Heart right ventricle (tissue), 16 donors: ENCODE results near the gene AFG1L. TPM values are rescaled to one million over a fixed set of nuclear protein-coding genes. Genes with fewer than 3 reads are reported as not detected.

Source experiments
- ATAC-seq, 8 donors: fragments of 200-7000 bp; cut with Tn5 transposase; one replicate each; pipeline ENCODE4 v1.9.1; 2020; ENCODE audit warnings: mild to moderate bottlenecking in 8 of 8, moderate library complexity in 8 of 8, moderate number of reproducible peaks in 1 of 8
- DNase-seq, 2 donors: peaks; one replicate each; pipeline ENCODE4 v3.0.0-alpha.2; 2020
- H3K27ac ChIP-seq, 10 donors: fragments of 200-600 bp; sonication (generic) in 2 of 10; one replicate each; pipeline versions ENCODE4 v1.5.0 to v1.8.0; 2020 to 2022; ENCODE audit warnings: mild to moderate bottlenecking in 3 of 10
- H3K27me3 ChIP-seq, 7 donors: fragments of 200-600 bp; one replicate each; pipeline ENCODE4 v1.8.0; 2021 to 2022; ENCODE audit warnings: mild to moderate bottlenecking in 2 of 7
- H3K36me3 ChIP-seq, 9 donors: fragments of 200-600 bp; sonication (generic) in 1 of 9; one replicate each; pipeline versions ENCODE4 v1.5.0 to v1.8.0; 2020 to 2022; ENCODE audit warnings: mild to moderate bottlenecking in 2 of 9
- H3K4me1 ChIP-seq, 9 donors: fragments of 200-600 bp; sonication (generic) in 1 of 9; one replicate each; pipeline versions ENCODE4 v1.5.0 to v1.8.0; 2020 to 2022; ENCODE audit warnings: mild to moderate bottlenecking in 4 of 9
- H3K4me3 ChIP-seq, 10 donors: fragments of 200-600 bp; sonication (generic) in 2 of 10; one replicate each; pipeline versions ENCODE4 v1.5.0 to v1.8.0; 2020 to 2022; ENCODE audit warnings: mild to moderate bottlenecking in 7 of 10, moderate library complexity in 2 of 10
- H3K9me3 ChIP-seq, 11 donors: fragments of 200-600 bp in 10 of 11; sonication (generic) in 2 of 11; one replicate each; pipeline versions ENCODE4 v1.5.0 to v1.8.0; 2013 to 2022; ENCODE audit warnings: mild to moderate bottlenecking in 2 of 11, control low read depth in 1 of 11, moderate library complexity in 1 of 11
- CTCF ChIP-seq, 9 donors: fragments of 200-600 bp; sonication (generic) in 2 of 9; IDR thresholded peaks; one replicate each; pipeline versions ENCODE4 v1.5.0 to v1.8.0; 2021 to 2022; ENCODE audit warnings: antibody characterized with exemption in 9 of 9, mild to moderate bottlenecking in 5 of 9, moderate library complexity in 1 of 9
- WGBS, 2 donors: extraction: QIAGEN DNeasy Blood & Tissue Kit; methylation state at CpG; one replicate each; pipeline ENCODE4 v1.1.7; 2013; ENCODE audit warnings: inconsistent platforms in 1 of 2; 5-methylcytosine and 5-hydroxymethylcytosine counted together
- intact Hi-C, 10 donors: fragments of 100-400 bp; cut with DNase I; formaldehyde crosslinking; loops; one replicate each; pipeline versions ENCODE4 v1.11.1 to v1.14.2; 2022
- polyA plus RNA-seq, 2 donors: library from polyadenylated mRNA; stranded (reverse); fragments of 200-250 nt; gene quantifications; one replicate each; pipeline ENCODE4 v1.2.3, GENCODE V29; 2013
- total RNA-seq, 10 donors: library from RNA; stranded (reverse); fragmentation: NEBNext Ultra II Directional in 3 of 10; extraction: Animal tissue kit (Norgen Biotek cat#: 25700) in 3 of 10; gene quantifications; one replicate each; pipeline versions ENCODE4 v1.2.1 to v1.2.4, GENCODE V29; 2021 to 2023
- donor health status: Arrhythmogenic right ventricular cardiomyopathy.
- donor health status: ischemic (EF 13 %, LVEDD 7.1; RV severe dilation, severe dysfunction).
- donor health status: healthy with polysubstance abuse.
- donor health status: DM: no; HTN: yes; CAD: no.
- donor health status: DM: no; HTN: no; CAD: no.
- donor health status: ischemic (EF 25% LVEDD 6.9; RV normal size, moderate dysfunction).
- donor health status: ischemic (EF 25% LVEDD 5.7; RV mildly dilated, moderate dysfunction).
- donor health status: healthy.
- donor health status: DM: yes; HTN: yes; CAD: no.
- donor health status: Ischemic cardiomyopathy.
- donor health status: ischemic (EF 35%, LVEDD 5.7; RV mildly dilated, moderate dysfunction).
- donor health status: nonischemic (EF 11% LVEDD 7.7; RV severe dilation, severe dysfunction).
- donor health status: DM: yes; HTN: yes; CAD: no.
- donor health status: PGD.
- donor health status: ischemic (EF 29% LVEDD 5.4; RV normal size, mild dysfunction).
- donor health status: nonischemic (EF 23%, LVEDD 6.1; RV moderate dilation, normal function).

Gene AFG1L
- total and polyA plus RNA-seq, 12 donors = 1.9 to 18.8 (median 12.8) TPM

- Histone ChIP-seq H3K4me1 (no peaks in the 10 kb centered on the region), H3K4me3 (no peak overlapping the region), H3K36me3 (peaks cover 0 to 6% (median 0%) of the 10 kb centered on the region in 9 donors), H3K9me3 (no peaks in the 10 kb centered on the region), H3K27me3 (no peaks in the 10 kb centered on the region), H3K27ac (no peak overlapping the region)
- no peak for ATAC-seq
- intact Hi-C loops = no loop called here
- WGBS, 2 donors = 90 to 95% methylated on average over 5 of the region's 5 CpGs
- TF ChIP-seq CTCF (IDR thresholded peaks at IDR 0.05) = no peak
- no peak for DNase-seq
Measured at GRCh38 chr6:108348655-108349349, 53.9 kb downstream of the AFG1L start.

- no peak for DNase-seq
- H3K4me3 ChIP-seq = no peak overlapping the region
- WGBS, 2 donors = 97 to 98% methylated on average over 1 of the region's 1 CpG
- H3K27me3 ChIP-seq = no peaks in the 10 kb centered on the region
- H3K9me3 ChIP-seq = no peaks in the 10 kb centered on the region
- ATAC-seq = no peak
- no peaks in the 10 kb centered on the region for H3K4me1 ChIP-seq
- intact Hi-C loops = no loop called here
- H3K27ac ChIP-seq = no peak overlapping the region
- TF ChIP-seq CTCF (IDR thresholded peaks at IDR 0.05) = no peak
- peaks cover 0 to 6% (median 0%) of the 10 kb centered on the region in 9 donors for H3K36me3 ChIP-seq
Measured at GRCh38 chr6:108350528-108350927, 55.7 kb downstream of the AFG1L start.

DNA sequence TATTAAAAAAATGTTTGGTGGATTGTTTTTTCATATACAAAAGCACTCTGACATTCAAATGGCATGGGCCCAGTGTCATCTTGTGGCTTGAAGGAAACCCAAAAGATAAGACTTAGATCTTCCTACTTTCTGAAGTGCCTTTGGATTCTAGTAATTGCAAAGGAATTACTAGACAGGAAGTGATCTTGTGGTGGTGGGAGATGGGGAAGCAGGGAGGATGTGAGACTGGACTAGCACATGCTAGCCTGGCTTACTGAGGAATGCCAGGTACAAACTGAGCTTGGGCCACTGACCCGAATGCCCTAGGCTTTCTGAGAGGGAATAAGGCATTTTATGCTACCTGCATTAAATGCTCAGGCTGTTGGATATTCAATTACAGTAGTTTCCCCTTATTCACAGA, 59.0 kb downstream of the AFG1L start:
- no peak for TF ChIP-seq CTCF (IDR thresholded peaks at IDR 0.05)

DNA sequence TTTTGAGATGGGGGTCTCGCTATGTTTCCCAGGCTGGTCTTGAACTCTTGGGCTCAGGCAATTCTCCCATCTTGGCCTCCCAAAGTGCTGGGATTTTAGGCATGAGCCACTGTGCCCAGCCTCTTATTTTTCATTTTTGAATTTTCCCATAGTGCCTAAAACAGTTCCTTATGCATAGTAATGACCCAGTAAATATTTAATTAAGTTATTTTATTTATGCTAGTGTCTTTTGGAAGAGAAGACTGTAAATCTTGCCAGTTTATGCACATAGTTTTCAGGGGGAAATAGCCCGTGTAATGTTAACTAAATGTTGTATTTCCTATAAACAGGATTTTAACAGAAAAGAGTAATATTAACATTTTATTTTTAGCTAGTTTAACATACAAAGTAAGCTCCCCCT, 60.3 kb downstream of the AFG1L start:
- no peaks in the 10 kb centered on the region for H3K9me3 ChIP-seq
- H3K36me3 ChIP-seq = peaks cover 0 to 26% (median 5%) of the 10 kb centered on the region in 9 donors
- intact Hi-C loops = no loop called here
- H3K27me3 ChIP-seq = no peaks in the 10 kb centered on the region
- no peak overlapping the region for H3K27ac ChIP-seq
- DNase-seq = no peak
- 95 to 96% methylated on average over 2 of the region's 2 CpGs for WGBS, 2 donors
- no peak for TF ChIP-seq CTCF (IDR thresholded peaks at IDR 0.05)
- H3K4me3 ChIP-seq = no peak overlapping the region
- ATAC-seq = no peak
- no peaks in the 10 kb centered on the region for H3K4me1 ChIP-seq

More for the DNA sequence above, 59.0 kb downstream of the AFG1L start:
- H3K9me3 ChIP-seq = no peaks in the 10 kb centered on the region
- H3K4me1 ChIP-seq = no peaks in the 10 kb centered on the region
- H3K4me3 ChIP-seq = no peak overlapping the region
- DNase-seq (no peak), ATAC-seq (no peak)
- peaks cover 0 to 22% (median 5%) of the 10 kb centered on the region in 9 donors for H3K36me3 ChIP-seq
- 86 to 92% methylated on average over 1 of the region's 1 CpG for WGBS, 2 donors
- H3K27me3 ChIP-seq = no peaks in the 10 kb centered on the region
- intact Hi-C loops = no loop called here
- no peak overlapping the region for H3K27ac ChIP-seq
